NCI-H345 treated with DMSO at 0.1 percent for 48 hours (cell line): ENCODE results near the gene MAPRE2.

Experiments
- DNase-seq: peaks from one replicate; lab custom pipeline; 2025; ENCODE audit not compliant: unreplicated experiment; lab: John Stamatoyannopoulos, UW

The MAPRE2 gene

DNA sequence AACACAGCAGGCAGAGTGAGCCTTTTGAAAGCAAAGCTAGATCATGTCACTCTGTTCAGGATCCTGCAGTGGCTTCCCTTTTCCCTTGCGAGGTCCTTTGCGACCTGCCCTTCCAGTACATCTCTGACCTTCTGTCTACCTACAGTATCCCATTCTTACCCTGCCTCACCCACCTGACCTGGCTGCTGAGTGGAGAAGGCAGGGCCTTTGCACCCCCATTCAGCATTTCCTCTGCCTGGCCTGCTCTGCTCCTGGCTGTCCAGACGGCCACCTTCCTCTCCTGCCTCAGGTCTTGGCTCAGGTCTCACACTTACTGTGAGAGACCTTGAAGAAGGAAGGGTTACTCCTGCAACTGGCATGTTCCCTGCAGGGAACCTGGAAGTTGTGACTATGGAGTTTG is 77.4 kb downstream of the MAPRE2 start:
- no peak for DNase-seq

DNA sequence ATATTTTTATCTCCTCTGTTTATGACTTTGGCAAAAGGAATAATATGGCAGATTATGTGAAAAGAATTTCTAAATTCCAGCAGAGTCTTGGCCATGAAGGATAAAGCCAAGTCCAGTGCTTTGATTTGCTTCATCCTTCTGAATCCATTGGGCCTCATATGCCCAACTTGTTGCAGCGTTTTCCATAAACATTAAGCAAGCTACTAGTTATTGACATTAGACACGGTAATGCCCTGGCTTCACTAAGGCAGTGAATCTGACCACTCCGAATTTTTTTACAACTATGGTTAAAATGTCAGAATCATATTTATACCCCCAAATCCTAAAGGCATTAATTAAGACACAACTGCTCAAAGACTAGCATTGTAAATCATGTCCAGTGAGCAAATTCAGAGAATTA is 79.8 kb downstream of the MAPRE2 start:
- no peak for DNase-seq

- DNase-seq = no peak
Measured at GRCh38 chr18:35121531-35121930, 80.3 kb downstream of the MAPRE2 start.

DNA sequence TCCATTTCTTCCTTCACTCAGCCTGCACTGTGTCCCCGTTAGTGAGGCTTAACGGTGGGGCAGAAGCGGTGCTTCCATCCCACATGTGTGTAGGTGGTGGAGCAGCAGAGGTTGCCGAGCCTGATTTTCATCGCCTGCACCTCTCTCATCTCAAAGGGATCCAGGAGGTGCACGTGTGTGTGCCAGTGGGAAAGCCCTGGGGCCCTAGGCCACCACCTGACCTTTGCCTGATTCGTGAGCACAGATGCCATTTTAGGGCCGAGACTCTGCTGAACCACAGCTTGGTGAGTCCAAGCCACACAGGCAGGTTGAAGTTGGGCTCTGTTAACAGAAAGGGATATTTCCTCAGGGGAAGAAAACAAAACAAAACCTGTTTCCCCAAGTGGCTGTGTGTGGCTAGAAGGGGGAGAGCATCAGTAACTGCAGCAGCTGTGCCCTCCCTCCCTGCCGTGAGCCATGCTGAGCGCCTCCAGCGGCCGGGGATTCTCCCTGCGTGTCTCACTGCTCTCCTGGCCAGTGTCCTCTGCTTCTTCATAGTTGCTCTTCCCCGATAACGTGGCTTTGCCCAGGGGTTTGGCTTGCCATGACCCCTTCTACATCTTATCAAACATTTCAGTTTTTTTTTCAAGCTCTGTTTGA is 81.5 kb downstream of the MAPRE2 start:
- peak; percentile 4 for DNase-seq

DNA sequence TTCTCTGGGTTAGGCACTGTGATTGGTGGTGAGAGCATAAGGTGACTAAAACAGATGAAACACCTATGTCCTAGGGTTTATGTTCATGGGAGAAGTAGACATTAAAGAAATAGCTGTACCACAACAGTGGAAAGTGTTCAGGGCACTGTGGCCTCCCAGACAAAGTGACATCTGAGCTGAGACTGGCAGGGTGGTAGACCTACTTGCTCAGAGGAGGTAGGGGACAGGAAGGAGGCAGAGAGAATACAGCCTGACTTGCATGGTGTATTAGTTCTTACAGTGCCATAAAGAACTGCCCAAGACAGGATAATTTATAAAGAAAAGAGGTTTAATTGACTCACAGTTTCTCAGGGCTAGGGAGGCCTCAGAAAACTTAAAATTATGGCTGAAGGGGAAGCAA is 82.6 kb downstream of the MAPRE2 start:
- DNase-seq = no peak

DNA sequence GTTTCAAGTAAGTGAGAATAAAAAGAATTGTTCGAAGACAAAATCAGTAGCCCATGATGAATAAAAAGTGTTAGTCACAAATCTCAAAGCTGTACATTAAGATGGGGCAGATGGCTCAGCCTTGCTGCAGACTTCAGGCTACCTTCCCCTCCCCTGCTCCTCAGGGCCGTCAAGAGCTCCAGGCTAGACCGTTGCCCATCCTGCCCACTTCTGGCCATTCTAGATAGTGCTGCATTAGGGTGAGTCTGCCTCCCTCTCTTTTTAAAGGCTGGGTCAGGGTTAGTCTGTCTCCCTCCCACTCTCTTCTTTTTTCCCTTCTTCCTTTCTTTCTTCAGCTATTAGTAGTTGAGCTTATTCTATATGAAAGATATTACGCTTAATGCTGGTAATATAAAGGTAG is 86.0 kb downstream of the MAPRE2 start:
- no peak for DNase-seq

DNA sequence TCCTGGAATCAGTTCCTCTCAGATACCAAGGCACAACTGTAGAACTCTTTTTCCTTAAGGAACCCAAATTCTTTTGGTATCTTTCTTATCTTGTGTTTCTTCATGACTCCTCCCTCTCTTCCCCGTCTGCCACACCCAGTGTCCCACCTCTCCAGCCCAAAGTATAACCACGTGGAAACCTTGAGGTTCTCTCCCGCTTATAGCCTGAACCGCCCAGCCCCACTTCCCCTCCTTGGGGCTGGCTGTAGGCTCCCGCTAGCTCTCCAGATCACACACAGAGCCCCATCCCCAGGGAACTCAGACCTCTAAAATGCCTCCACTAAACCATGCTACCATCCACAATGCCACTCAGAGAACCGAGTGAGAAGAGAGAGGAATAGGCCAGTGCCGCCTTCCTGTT is 87.5 kb downstream of the MAPRE2 start:
- DNase-seq = no peak

- no peak for DNase-seq
Measured at GRCh38 chr18:35130236-35130635, 89.0 kb downstream of the MAPRE2 start.

- DNase-seq = no peak
Measured at GRCh38 chr18:35131387-35132020, 90.3 kb downstream of the MAPRE2 start.

DNA sequence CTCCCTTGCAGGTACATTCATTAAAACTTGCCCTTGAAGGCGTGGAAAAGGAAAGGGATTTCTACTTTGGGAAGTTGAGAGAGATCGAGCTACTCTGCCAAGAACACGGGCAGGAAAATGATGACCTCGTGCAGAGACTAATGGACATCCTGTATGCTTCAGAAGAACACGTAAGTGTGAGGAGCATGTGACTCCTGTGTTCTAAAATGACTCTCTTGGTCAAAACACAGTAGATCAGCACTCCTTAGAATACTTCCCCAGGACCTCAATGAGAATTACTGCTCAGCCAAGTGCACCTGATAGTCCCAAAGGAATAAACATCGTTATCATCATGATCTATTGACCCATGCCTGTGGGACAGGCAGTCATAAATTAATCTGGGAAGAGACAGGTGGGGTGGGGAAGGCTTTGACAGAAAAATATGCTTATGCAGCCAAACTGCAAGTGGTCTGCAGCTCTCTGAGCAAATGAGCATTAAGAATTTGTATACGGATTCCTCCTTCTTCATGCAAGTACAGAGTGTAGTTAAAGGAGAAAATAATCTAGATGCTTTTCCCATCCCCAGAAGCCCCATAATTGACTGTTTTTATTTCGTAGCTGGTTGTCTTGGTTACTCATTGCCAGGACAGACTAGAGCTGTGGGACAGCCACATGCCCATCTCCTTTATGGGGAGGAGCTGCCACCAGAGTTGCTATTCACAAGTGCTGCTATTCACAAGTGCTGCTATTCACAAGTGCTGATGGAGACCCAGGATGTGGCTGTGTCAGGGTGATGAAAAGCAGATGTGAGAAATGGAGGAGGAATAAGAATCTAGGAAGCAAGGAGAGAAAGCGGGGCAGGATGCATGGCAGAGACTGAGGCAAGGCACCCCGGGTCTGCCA is 91.0 kb downstream of the MAPRE2 start:
- DNase-seq = no peak

GRCh38 chr18:35134190-35134730 is 93.0 kb downstream of the MAPRE2 start:
- DNase-seq = no peak

DNA sequence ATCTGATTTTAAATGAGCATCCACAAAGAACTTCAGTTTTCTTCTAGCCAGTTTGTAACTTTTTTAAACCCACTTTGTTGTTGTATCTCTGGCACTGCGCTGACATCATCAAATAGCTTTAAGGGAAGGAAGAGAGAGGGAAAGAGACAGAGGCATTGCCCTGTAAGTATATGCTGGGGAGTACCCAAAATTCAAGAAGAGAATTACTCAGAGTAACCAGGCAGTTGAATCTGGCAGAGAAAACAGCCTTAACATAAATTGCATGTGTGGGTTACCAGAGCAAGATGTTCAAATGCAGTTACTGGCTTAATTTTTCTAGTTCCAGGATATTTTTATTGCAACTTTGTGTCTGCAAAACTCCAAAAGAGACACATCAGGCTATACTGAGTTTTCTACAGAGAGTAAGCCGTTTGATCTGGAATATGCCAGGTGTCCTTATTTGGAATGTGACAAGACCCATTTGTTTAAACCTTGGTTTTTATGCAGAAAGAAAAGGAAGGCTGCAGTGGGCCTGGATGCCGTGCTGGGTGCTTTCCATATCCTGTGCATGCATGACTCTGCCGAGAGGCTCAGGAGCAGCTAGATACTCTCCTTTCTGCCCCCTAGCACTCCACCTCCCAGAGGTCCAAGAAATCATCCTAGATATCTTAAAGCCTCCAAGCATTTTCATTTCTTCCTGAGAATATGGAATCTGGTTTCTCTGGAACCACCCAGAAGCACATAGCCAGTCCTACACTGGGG is 93.7 kb downstream of the MAPRE2 start:
- no peak for DNase-seq

DNA sequence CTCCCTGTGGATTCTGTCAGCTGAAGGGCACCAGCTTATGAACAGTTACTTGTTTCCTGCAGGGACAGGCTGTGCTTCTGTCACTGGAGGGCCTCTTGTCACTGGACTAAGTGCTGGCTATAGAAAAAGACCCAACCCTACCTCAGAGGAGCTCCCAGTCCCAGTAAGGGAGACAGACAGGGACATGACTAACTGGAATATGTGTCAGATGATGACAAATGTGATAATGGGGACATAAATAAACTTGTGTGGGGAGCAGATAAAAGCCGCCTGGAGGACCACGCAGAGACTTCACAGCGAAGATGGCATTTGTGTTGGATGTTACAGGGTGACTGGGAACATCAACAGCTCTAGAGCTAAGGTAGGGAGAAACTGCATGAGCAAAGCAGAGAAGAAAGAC is 95.0 kb downstream of the MAPRE2 start:
- DNase-seq = no peak

GRCh38 chr18:35136885-35137284 is 95.7 kb downstream of the MAPRE2 start:
- DNase-seq = no peak

DNA sequence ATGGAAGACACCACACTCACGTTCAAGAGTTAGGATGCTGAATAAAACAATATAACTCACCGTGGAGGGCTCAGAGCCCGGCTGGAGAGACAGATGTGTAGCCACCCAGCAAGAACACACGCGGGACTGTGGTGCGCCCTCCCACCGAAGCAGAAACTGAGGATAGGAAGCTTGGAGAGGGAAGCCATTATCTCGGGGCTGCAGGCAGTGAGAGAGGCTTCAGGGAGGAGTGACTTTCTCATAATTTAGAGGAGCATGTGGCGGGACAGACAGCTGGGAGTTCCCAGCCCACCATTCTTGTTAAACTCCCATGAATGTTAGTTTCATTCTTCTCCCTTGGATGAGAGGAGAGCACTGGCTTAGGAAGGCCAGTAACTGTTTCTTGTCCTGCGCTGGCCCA is 96.4 kb downstream of the MAPRE2 start:
- no peak for DNase-seq

DNA sequence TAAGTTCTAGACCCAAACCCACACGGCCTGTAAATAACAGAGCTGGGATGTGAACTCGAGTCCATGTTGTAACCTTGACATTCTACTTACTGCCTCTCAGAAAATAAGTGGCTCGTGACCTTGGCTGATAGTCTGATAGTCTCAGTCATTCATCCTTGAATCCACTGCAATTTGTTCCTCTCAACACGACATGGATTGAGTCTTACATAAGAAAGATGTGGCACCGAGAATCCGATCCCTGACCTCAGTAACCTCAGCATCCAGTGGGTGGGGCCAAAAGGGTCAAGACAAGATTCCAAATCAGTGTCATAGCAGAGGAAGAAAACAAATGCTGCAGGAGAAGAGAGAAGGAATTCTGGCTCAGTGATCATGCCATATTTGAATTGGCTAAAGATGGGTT is 97.6 kb downstream of the MAPRE2 start:
- no peak for DNase-seq

DNA sequence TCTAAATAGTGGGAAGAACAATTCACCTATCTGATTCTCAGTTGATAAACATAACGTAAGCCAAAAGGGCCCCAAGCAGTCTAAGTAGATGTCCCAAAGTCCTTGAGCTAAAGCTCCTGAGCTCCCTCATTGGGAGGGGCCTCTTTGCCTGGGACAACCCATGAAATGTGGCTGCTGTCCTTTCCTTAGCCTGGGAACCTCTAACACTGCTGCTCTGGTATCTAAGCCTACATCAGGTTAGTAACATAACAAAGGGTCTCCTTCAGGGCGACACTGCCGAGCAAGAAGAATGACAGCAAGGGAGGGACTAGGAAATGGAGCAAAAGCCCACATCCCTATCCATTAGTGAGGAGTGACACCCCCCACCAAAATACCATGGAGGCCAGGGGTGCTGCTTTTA is 98.3 kb downstream of the MAPRE2 start:
- DNase-seq = no peak

DNA sequence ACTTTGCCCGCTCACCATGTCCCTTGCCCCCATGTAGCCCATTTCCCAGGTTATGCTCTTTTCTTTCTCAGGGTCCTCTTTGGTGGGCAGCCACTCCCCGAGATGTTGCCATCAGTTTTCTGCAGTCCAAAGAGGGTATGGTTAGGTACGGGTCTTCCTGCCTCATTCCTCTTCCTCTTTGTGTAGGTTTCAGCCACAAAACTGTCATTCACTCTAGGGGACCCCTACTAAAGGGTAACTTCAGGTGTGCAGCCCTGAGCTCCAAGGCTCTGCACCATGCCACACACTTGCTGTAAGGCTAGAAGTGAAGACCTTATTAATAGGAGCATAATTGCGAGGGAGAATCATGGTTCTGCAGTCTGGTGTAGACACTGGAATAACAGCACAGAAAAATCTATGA is 99.9 kb downstream of the MAPRE2 start:
- DNase-seq = no peak

- no peak for DNase-seq
Measured at GRCh38 chr18:35141567-35142274, 100.5 kb downstream of the MAPRE2 start.

DNA sequence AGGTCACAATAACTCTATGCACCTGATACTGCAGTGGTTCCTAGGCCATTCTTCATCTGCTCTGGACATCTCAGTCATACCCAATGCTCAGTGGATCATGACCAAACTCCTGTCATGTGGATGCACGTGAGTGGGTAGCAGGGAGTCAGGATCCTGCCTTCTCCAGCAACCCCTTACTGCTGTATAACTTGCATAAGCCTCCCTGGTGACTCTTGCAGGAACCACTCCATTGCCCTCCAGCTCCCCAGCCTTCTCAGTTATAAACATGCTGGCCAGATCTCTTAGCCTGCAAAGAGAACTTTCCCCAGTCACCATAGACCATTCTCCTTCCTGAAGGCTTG is 101.0 kb downstream of the MAPRE2 start:
- no peak for DNase-seq
